Loucy (cell line): ENCODE data around the gene KICS2.

Experiments
- EZH2phosphoT487 ChIP-seq: fragments of 200-600 bp; IDR thresholded peaks from 2 replicates; pipeline ENCODE4 v1.6.1; 2018; ENCODE audit warnings: antibody characterized with exemption, mild to moderate bottlenecking, moderate library complexity, borderline replicate concordance
- TF ChIP-seq, protein P1 (sequence below): fragments of 200-600 bp; sonication (generic); conservative IDR thresholded peaks from 2 replicates; pipeline ENCODE4 v1.5.1; 2014; ENCODE audit warnings: mild to moderate bottlenecking, antibody characterized with exemption, low read length

DNA sequence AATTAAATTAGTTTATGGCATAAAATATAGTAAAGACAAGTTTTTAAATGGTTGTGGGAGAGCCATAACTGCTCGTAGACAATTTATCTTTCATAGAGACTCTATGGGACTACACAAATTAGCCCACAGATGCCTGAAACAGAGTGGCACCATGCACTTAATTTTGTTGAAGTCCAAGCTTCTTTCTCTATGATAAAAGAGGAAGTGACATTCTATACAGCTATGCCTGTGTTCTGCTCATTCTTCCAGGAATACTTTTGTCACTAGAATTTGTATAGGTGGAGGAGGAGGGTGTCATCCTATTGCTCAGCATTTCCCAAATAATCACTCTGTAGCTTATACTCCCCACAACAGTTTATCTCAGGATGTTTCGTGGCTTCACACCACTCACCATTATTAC lies 43.7 kb upstream of the KICS2 start:
- TF ChIP-seq, protein P1, sequence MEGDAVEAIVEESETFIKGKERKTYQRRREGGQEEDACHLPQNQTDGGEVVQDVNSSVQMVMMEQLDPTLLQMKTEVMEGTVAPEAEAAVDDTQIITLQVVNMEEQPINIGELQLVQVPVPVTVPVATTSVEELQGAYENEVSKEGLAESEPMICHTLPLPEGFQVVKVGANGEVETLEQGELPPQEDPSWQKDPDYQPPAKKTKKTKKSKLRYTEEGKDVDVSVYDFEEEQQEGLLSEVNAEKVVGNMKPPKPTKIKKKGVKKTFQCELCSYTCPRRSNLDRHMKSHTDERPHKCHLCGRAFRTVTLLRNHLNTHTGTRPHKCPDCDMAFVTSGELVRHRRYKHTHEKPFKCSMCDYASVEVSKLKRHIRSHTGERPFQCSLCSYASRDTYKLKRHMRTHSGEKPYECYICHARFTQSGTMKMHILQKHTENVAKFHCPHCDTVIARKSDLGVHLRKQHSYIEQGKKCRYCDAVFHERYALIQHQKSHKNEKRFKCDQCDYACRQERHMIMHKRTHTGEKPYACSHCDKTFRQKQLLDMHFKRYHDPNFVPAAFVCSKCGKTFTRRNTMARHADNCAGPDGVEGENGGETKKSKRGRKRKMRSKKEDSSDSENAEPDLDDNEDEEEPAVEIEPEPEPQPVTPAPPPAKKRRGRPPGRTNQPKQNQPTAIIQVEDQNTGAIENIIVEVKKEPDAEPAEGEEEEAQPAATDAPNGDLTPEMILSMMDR, result no peak
- no peak for TF ChIP-seq EZH2phosphoT487
